Sigmoid colon (tissue), 7 donors: ENCODE results near the gene NHS. TPM values are rescaled to one million over a fixed set of nuclear protein-coding genes. Genes with fewer than 3 reads are reported as not detected.

ENCODE experiments used
- DNase-seq: peaks from one replicate; pipeline ENCODE4 v3.0.0-alpha.2; 2019
- H3K27ac ChIP-seq, 4 donors: fragments of 200-600 bp; sonication (generic); one replicate each; pipeline ENCODE4 v1.5.1; 2016 to 2019; ENCODE audit warnings: mild to moderate bottlenecking in 1 of 4
- H3K27me3 ChIP-seq, 3 donors: fragments of 200-600 bp; sonication (generic); one replicate each; pipeline ENCODE4 v1.5.1; 2019; ENCODE audit warnings: mild to moderate bottlenecking in 1 of 3
- H3K36me3 ChIP-seq, 4 donors: fragments of 200-600 bp; sonication (generic); one replicate each; pipeline ENCODE4 v1.5.1; 2016 to 2019
- H3K4me1 ChIP-seq, 4 donors: fragments of 200-600 bp; sonication (generic); one replicate each; pipeline ENCODE4 v1.5.1; 2017 to 2019
- H3K4me3 ChIP-seq, 4 donors: fragments of 200-600 bp; sonication (generic); one replicate each; pipeline ENCODE4 v1.5.1; 2017 to 2019; ENCODE audit warnings: mild to moderate bottlenecking in 2 of 4, moderate library complexity in 1 of 4
- H3K9me3 ChIP-seq, 4 donors: fragments of 200-600 bp in 3 of 4; sonication (generic) in 3 of 4; one replicate each; pipeline versions ENCODE4 v1.5.1 to v1.6.1; 2013 to 2019
- CTCF ChIP-seq, 4 experiments: fragments of 450-650 bp in 3 of 4; fragments of 200-600 bp in 1 of 4; IDR thresholded peaks; one replicate each; pipeline ENCODE4 v1.5.1; 2016 to 2019; ENCODE audit warnings: antibody characterized with exemption in 4 of 4, mild to moderate bottlenecking in 3 of 4, moderate library complexity in 2 of 4
- EP300 ChIP-seq, 4 donors: sonication (generic); formaldehyde crosslinking; IDR thresholded peaks; one replicate each; pipeline ENCODE4 v1.6.1; 2017; ENCODE audit warnings: antibody characterized with exemption in 4 of 4
- POLR2A ChIP-seq, 2 donors: fragments of 450-650 bp; IDR thresholded peaks; one replicate each; pipeline ENCODE4 v1.6.1; 2016; ENCODE audit warnings: antibody characterized with exemption in 2 of 2, mild to moderate bottlenecking in 2 of 2, moderate library complexity in 2 of 2
- POLR2AphosphoS5 ChIP-seq, 4 donors: sonication (generic); formaldehyde crosslinking; IDR thresholded peaks; one replicate each; pipeline ENCODE4 v1.6.1; 2017; ENCODE audit warnings: antibody characterized with exemption in 4 of 4
- WGBS, 2 donors: extraction: QIAGEN DNeasy Blood & Tissue Kit; methylation state at CpG; one replicate each; pipeline ENCODE4 v1.1.7; 2013; 5-methylcytosine and 5-hydroxymethylcytosine counted together
- intact Hi-C: fragments of 100-400 bp; cut with DNase I; formaldehyde crosslinking; loops from one replicate; pipeline ENCODE4 v1.15.1; 2023
- polyA plus RNA-seq, 3 donors: library from polyadenylated mRNA; stranded (reverse); fragments of 200-250 nt; gene quantifications; one replicate each; pipeline ENCODE4 v1.2.3, GENCODE V29; 2013
- total RNA-seq, 4 donors: library from RNA; depleted of rRNA; stranded (reverse); fragments of >200 nt; gene quantifications; one replicate each; pipeline ENCODE4 v1.1.0, GENCODE V29; 2016
- donor health status: healthy with polysubstance abuse.
- donor health status: Bipolar disorder and iron deficiency.
- donor health status: healthy.

Gene NHS
- total and polyA plus RNA-seq, 7 donors: under 0.01 to 22.7 (median 9.3) TPM

- no peak overlapping the region for H3K27ac ChIP-seq
- DNase-seq: no peak
- WGBS, 2 donors: 55 to 83% methylated on average over 16 of the region's 16 CpGs
Observed at GRCh38 chrX:17656556-17656955, 281.6 kb downstream of the NHS start.

GRCh38 chrX:17662391-17662790 lies 287.4 kb downstream of the NHS start:
- no peak for DNase-seq
- TF ChIP-seq EP300 (IDR thresholded peaks at IDR 0.05): no peak
- no peak for TF ChIP-seq POLR2AphosphoS5 (IDR thresholded peaks at IDR 0.05)
- TF ChIP-seq POLR2A (IDR thresholded peaks at IDR 0.05): no peak
- no peak for TF ChIP-seq CTCF (IDR thresholded peaks at IDR 0.05)
- H3K4me3 ChIP-seq: no peak overlapping the region
- H3K27ac ChIP-seq: no peak overlapping the region
- intact Hi-C loops: no loop called here
- WGBS, 2 donors: 95 to 97% methylated on average over 3 of the region's 3 CpGs
- no peaks in the 10 kb centered on the region for H3K27me3 ChIP-seq
- H3K4me1 ChIP-seq: no peaks in the 10 kb centered on the region
- no peaks in the 10 kb centered on the region for H3K36me3 ChIP-seq
- no peaks in the 10 kb centered on the region for H3K9me3 ChIP-seq

More at GRCh38 chrX:17656556-17656955, 281.6 kb downstream of the NHS start:
- TF ChIP-seq POLR2A (IDR thresholded peaks at IDR 0.05): no peak
- no peak for TF ChIP-seq CTCF (IDR thresholded peaks at IDR 0.05)
- no peak for TF ChIP-seq POLR2AphosphoS5 (IDR thresholded peaks at IDR 0.05)
- TF ChIP-seq EP300 (IDR thresholded peaks at IDR 0.05): no peak
- no peaks in the 10 kb centered on the region for H3K9me3 ChIP-seq
- intact Hi-C loops: no loop called here
- peaks cover 0 to 18% (median 6%) of the 10 kb centered on the region in 4 donors for H3K4me1 ChIP-seq
- H3K4me3 ChIP-seq: no peak overlapping the region
- peaks cover 0 to 5% (median 0%) of the 10 kb centered on the region in 3 donors for H3K27me3 ChIP-seq
- no peaks in the 10 kb centered on the region for H3K36me3 ChIP-seq

- Histone ChIP-seq H3K36me3 (no peaks in the 10 kb centered on the region), H3K27me3 (no peaks in the 10 kb centered on the region), H3K27ac (no peak overlapping the region), H3K9me3 (no peaks in the 10 kb centered on the region), H3K4me3 (no peak overlapping the region), H3K4me1 (no peaks in the 10 kb centered on the region)
- no peak for DNase-seq
- WGBS, 2 donors: 83 to 87% methylated on average over 4 of the region's 4 CpGs
- no peak for TF ChIP-seq EP300 (IDR thresholded peaks at IDR 0.05)
- TF ChIP-seq CTCF (IDR thresholded peaks at IDR 0.05): no peak
- no peak for TF ChIP-seq POLR2A (IDR thresholded peaks at IDR 0.05)
- intact Hi-C loops: no loop called here
Observed at GRCh38 chrX:17668929-17669328, 293.9 kb downstream of the NHS start.

- H3K27me3 ChIP-seq: no peaks in the 10 kb centered on the region
- no peak overlapping the region for H3K4me3 ChIP-seq
- H3K36me3 ChIP-seq: no peaks in the 10 kb centered on the region
- intact Hi-C loops: no loop called here
- TF ChIP-seq POLR2A (IDR thresholded peaks at IDR 0.05): no peak
- no peak for TF ChIP-seq EP300 (IDR thresholded peaks at IDR 0.05)
- TF ChIP-seq CTCF (IDR thresholded peaks at IDR 0.05): no peak
- no peak for TF ChIP-seq POLR2AphosphoS5 (IDR thresholded peaks at IDR 0.05)
- no peak for DNase-seq
- no peak overlapping the region for H3K27ac ChIP-seq
- 38 to 64% methylated on average over 2 of the region's 2 CpGs for WGBS, 2 donors
- no peaks in the 10 kb centered on the region for H3K9me3 ChIP-seq
- no peaks in the 10 kb centered on the region for H3K4me1 ChIP-seq
Observed at GRCh38 chrX:17669458-17669857, 294.5 kb downstream of the NHS start.

- no peak for DNase-seq
- Histone ChIP-seq H3K27ac (no peak overlapping the region), H3K4me3 (no peak overlapping the region), H3K36me3 (no peaks in the 10 kb centered on the region), H3K4me1 (no peaks in the 10 kb centered on the region), H3K9me3 (no peaks in the 10 kb centered on the region), H3K27me3 (no peaks in the 10 kb centered on the region)
- intact Hi-C loops: no loop called here
- 98 to 100% methylated on average over 1 of the region's 1 CpG for WGBS, 2 donors
- no peak for TF ChIP-seq CTCF (IDR thresholded peaks at IDR 0.05)
- TF ChIP-seq EP300 (IDR thresholded peaks at IDR 0.05): no peak
- no peak for TF ChIP-seq POLR2A (IDR thresholded peaks at IDR 0.05)
- no peak for TF ChIP-seq POLR2AphosphoS5 (IDR thresholded peaks at IDR 0.05)
Observed at GRCh38 chrX:17669891-17670290, 294.9 kb downstream of the NHS start.
